NCI-H1105 treated with DMSO at 0.1 percent for 48 hours (cell line): ENCODE data around the gene RALBP1.

Experiments
- DNase-seq: peaks from one replicate; lab custom pipeline; 2025; lab: John Stamatoyannopoulos, UW

The RALBP1 gene

DNA sequence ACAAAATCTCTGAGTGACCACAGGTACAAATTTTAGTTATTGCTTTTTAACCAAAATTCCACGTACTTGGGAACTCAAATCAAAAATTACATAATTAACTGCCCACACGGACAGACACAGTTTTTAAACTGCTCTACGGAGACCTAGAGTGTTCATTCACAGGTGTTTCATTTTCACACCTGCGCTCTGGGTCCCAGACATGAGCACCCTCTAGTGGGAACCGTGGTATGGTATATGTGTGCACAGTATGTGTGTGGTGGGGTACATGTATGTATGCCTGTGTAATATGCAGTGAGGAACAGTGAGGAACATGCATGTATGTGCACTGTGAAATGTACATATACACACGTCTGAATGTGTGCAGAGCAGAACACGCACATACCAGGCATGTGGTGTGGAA is 74.1 kb downstream of the RALBP1 start:
- DNase-seq = no peak

DNA sequence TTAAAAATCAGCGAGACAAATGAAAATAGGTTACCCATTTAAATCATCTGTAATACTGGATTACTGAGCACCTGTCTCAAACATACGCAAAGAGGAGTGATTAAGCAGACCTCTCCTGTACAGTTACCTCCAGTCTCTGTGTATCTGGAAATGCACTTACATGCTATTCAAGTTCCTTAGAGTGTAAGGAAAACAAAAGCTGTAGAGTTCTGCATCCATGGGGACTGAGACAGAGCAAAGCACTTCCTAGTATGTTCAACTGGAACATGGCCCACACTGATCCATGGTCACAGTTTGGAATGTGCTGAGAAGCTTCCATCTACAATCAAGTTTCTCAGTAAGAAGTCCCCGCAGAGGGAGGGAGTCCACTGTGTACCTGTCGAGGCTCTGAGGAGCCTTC is 75.1 kb downstream of the RALBP1 start:
- no peak for DNase-seq

DNA sequence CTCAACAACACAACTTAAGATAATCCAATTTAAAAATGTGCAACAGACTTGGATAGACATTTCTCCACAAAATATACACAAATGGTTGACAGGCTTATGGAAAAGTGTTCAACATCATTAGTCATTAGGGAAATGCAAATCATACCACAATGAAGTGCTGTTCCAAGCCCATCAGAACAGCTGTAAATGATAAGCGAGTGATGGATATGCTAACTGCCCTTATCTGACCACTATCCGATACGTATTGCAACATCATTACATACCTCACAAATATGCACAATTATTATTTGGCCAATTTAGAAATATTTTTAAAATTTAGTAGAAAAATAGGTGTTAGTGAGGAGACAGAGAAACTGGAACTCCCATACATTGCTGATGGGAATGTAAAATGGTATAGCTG is 76.9 kb downstream of the RALBP1 start:
- no peak for DNase-seq

- DNase-seq = no peak
Observed at GRCh38 chr18:9552616-9553015, 77.3 kb downstream of the RALBP1 start.

GRCh38 chr18:9557250-9557943 is 82.1 kb downstream of the RALBP1 start:
- no peak for DNase-seq

DNA sequence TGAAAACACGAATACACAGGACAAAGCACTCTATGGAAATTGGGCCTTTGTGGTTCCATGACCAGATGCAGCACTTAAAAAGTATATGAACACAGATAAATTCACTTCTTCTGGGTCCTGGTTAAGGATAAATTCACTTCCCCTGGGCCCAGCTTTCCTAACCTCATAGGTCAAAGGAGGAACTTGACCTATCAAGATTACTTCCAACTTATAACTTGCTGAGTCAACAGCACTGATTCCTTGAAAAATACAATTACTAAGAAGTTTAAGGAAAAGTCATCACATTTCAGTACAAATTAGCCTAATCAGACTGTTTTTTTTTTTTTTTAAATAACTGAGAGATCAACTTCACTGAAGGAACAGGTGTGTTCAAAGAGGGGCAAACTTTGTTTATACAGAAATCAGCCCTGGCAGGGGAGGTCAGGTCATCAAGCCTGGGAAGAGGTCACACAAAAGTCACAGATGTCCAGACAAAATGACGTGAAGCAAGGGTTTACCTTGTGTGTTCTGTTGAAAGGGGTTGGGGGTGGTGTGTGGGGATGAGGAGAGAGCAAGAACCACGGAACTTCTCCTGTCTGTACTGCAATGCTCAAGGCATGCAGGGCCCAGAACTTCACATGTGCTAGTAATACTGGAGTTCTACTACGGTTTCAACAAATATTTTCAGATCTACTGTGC is 83.2 kb downstream of the RALBP1 start:
- DNase-seq = no peak

DNA sequence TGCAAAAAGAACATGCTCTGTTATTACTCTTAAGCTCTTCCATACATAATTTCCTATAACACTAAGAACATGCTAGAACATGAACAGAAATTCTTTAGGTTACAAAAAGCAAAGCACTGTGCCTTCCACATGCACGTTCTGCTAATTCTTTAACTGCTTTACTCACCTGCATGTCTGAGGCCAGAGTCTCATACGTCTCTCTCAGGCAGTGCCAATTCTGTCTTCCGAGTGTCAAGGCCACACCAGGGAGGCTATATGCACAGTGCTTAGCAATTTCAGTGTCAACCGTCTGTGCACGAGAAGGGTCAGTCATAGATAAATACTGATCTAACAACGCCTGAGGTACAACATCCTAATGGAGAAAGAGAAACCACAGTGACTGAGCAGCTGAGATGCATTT is 83.9 kb downstream of the RALBP1 start:
- no peak for DNase-seq

- DNase-seq = no peak
Observed at GRCh38 chr18:9561759-9562158, 86.4 kb downstream of the RALBP1 start.

DNA sequence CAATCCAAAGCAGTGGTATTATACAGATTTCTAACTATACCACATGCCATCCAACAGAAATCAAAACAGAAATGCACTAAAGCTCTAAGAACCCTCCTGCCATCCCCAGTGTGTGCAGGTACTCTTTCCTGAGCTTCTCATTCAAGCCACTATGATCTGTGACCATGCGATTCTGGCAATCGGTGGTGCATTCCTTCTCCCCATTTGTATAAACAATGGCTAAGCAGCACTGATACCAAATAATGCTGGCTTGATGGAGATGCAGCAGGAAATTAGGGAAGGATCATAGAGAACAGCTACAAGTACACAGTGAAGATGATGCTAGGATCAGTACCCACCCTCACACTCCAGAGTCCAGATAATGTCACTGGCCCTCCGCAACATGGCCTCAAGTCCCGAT is 87.3 kb downstream of the RALBP1 start:
- DNase-seq = no peak

DNA sequence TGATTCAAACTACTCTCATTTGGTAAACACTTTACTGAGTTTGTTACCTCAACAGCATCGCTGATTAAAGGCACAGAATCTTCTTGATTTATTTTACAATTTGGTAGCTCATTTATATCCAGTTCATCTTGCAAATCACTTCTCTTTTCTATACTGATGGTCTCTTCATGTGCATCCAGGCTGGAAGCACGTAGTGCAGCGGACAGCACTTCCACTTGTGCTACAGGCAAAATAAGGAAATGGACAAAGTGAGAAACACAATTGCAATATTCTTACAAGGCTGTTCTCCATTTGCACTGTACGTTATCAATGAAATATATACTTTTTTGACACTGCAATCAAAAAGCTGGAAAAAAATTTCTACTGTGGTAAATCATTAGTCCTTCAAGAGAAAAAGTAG is 88.0 kb downstream of the RALBP1 start:
- no peak for DNase-seq

- DNase-seq = no peak
Observed at GRCh38 chr18:9565407-9565806, 90.1 kb downstream of the RALBP1 start.

DNA sequence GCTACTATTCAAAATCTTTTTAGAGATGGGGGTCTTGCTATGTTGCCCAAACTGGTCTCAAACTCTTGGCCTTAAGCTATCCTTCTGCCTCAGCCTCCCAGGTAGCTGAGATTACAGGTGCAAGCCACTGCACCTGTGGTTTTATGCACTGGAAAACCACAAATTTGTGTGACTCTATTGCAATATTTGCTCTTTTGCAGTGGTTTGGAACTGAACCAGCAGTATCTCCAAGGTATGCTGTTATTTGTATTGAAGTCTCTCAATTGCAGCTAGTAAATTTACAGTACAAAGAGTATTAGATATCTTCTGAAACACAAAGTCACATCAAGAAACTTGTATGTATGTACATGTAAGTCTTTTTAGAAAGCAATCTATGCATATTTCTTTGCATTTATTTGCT is 92.9 kb downstream of the RALBP1 start:
- DNase-seq = no peak

DNA sequence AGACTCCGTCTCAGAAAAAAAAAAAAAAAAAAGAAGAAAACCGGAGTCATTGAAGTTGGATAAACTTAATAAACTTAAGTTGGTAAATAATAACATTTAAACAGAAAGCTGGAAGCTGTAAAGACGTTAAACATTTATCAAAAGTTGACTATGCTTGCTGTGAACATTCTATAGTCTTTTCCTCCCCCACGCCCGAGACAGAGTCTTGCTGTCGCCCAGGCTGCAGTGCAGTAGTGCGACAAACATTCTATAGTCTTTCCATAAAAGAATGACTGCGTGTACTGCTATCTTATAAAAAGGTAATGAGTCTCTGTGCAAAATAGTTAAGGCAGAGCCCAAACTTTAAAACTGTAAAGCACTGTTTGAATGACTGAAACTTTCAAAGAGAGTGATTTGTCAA is 93.9 kb downstream of the RALBP1 start:
- DNase-seq = no peak

- no peak for DNase-seq
Observed at GRCh38 chr18:9570255-9570654, 94.9 kb downstream of the RALBP1 start.

GRCh38 chr18:9571546-9571945 is 96.2 kb downstream of the RALBP1 start:
- no peak for DNase-seq

DNA sequence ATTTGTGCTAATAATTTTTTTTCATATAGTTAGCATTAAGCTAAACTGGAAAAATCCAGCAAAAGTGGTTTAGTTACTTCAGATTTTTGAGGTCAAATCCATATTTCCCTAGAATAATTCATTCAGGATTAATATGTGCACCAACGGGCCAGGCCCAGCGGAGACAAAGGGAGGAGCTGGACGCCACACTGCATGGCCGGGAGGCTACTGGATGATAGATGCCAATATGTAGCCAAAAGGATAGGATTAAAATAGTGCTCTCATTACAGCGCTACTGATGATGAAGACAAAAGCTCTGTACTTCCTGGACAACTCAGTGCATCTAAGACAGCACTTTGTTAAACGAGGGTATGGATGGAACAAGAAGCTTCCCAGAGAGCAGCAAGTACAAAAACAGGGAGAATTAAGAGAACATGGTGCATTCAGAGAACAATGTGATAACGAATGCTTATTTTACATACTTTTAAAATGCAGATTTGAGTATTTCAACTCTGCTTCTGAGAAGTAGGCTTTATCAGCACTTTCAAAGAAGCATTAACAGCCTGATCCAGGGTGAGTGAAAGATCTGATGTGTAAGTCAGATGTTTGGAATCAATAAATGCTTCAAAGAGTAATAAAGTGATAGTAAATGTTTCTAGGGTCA is 99.3 kb downstream of the RALBP1 start:
- no peak for DNase-seq

- no peak for DNase-seq
Observed at GRCh38 chr18:9575558-9575957, 100.2 kb downstream of the RALBP1 start.

DNA sequence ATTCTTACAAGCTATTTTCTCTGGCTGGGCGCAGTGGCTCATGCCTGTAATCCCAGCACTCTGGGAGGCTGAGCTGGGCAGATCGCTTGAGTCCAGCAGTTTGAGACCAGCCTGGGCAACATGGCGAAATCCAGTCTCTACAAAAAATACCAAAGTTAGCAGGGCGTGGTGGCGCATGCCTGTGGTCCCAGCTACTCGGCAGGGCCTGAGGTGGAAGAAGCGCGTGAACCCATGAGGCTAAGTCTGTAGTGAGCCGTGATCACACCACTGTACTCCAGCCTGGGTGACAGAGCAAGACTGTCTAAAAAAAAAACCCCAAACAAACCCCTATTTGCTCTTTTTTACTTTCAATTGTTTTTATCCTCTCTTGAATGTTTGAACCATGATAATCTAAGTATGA is 102.0 kb downstream of the RALBP1 start:
- DNase-seq = no peak

DNA sequence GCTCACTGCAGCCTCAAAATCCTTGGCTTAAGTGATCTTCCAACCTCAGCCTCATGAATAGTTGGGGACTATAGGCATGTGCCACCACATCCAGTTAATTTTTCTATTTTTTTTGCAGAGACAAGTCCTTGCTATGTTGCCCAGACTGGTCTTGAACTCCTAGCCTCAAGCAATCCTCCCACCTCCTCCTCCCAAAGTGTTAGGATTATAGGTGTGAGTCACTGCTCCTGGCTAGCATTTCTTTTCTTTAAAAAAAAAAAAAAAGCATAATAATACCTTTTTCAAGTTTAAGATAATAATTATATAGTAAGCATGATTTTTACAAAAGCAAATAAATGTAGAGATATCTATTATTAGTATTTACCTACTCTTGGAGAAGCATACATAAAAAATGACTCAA is 103.0 kb downstream of the RALBP1 start:
- DNase-seq = no peak

DNA sequence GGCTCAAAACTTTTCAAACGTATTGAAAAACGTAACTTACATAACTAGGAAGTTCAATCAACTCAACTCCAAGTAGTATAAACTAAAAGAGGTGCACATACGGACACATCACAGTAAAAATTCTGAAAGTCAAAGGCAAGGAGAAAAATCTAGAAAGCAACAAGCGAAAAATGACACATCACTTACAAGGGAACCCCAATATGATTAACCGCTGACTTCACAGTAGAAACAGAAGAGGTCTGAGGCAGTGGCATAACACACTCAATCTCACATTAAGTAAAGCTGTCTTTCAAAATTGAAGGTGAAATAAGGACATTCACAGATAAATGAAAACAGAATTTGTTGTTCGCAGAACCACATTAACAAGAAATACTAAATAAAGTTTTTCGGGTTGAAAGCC is 106.4 kb downstream of the RALBP1 start:
- DNase-seq = no peak

DNA sequence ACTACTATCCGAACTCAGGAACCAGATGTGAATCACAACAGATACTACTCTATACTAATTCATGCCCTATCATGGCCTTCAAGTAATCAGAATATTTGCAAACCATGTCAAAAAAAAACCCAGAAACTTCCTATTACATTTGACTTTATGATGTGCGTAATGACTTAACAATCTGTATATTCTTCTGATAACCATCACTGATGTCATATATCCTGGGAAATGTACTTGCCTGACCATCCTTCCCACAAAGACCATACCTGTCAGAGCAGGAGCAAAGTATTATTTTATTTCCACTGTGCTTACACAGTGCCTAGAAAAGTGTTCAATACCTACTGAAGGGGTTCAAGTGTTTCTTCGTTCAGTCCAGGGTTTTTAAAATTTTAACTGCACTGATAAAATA is 111.5 kb downstream of the RALBP1 start:
- no peak for DNase-seq
